Transverse colon (tissue), 4 donors: Measurements from ENCODE around the gene HOXD10.

Source experiments
- POLR2AphosphoS5 ChIP-seq, 3 donors: sonication (generic); formaldehyde crosslinking; IDR thresholded peaks; one replicate each; pipeline ENCODE4 v1.6.1; 2016; ENCODE audit warnings: antibody characterized with exemption in 3 of 3
- TF ChIP-seq, protein P1 (sequence below), 5 experiments: fragments of 200-600 bp in 3 of 5; fragments of 450-650 bp in 2 of 5; sonication (generic) in 3 of 5; IDR thresholded peaks; 1 replicate in 2 of 5; 2 replicates in 3 of 5; pipeline ENCODE4 v1.5.1; 2016 to 2017; ENCODE audit warnings: antibody characterized with exemption in 5 of 5, inconsistent platforms in 3 of 5, mild to moderate bottlenecking in 2 of 5, moderate library complexity in 1 of 5

DNA sequence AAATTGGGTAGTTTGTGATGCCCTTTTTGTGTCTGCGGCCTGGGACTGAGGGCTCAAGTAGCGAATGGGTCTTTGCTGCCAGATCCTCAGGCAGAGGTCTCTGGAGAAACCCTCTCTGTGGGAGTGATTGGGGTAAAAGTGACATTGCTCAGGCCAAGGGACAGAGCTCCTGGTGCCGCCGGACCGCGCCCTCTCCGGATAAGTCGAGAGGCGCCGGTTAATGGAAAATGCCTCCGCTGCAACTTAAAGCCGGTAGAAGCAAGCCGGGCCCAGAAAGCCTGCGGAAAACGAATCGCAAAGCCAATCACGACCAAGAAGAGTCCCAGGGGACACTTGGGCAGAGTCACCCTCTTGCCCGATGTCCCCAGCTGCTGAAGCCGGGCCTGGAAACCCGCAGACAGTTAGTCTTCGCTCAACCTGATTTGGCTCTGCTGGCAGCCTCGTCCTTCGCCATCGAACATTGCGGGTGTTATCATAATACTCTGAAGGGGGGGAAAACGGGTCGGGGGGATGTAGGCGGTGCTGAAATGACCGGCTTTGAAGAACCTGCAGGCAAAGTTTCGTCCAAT is 17.3 kb upstream of the HOXD10 start:
- TF ChIP-seq, protein P1, sequence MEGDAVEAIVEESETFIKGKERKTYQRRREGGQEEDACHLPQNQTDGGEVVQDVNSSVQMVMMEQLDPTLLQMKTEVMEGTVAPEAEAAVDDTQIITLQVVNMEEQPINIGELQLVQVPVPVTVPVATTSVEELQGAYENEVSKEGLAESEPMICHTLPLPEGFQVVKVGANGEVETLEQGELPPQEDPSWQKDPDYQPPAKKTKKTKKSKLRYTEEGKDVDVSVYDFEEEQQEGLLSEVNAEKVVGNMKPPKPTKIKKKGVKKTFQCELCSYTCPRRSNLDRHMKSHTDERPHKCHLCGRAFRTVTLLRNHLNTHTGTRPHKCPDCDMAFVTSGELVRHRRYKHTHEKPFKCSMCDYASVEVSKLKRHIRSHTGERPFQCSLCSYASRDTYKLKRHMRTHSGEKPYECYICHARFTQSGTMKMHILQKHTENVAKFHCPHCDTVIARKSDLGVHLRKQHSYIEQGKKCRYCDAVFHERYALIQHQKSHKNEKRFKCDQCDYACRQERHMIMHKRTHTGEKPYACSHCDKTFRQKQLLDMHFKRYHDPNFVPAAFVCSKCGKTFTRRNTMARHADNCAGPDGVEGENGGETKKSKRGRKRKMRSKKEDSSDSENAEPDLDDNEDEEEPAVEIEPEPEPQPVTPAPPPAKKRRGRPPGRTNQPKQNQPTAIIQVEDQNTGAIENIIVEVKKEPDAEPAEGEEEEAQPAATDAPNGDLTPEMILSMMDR (IDR thresholded peaks at IDR 0.05): no peak
- TF ChIP-seq POLR2AphosphoS5 (IDR thresholded peaks at IDR 0.05): no peak
